ENCODE data around the gene SKP1.

The SKP1 gene

GRCh38 chr5:134174841-134175839 is 1.6 kb downstream of the SKP1 start (continued):
- TF ChIP-seq SCRT1 (tag by site-specific recombination; IDR thresholded peaks at IDR 0.05; ENCODE audit: borderline replicate concordance) (peak; percentile 89), ZNF621 (tag by site-specific recombination; IDR thresholded peaks at IDR 0.05) (no peak)

- Histone ChIP-seq H3K4me1 (ENCODE audit: control insufficient read depth, insufficient read depth, low read length) (peaks cover 10% of the 10 kb centered on the region), H3K9me3 (ENCODE audit: control insufficient read depth, insufficient read depth, low read depth, low read length) (no peaks in the 10 kb centered on the region), H3K4me3 (ENCODE audit: low read depth, low read length) (no peak overlapping the region), H3K36me3 (ENCODE audit: control insufficient read depth in 2 of 2, insufficient read depth in 1 of 2, low read length in 2 of 2) (peaks cover 34 to 63% of the 10 kb centered on the region in 2 experiments), H3K27ac (ENCODE audit: extremely low read depth, low read depth, low read length) (no peak overlapping the region)
- ChIA-PET POLR2A (no interaction called here), CTCF (interaction anchor here (0.9 kb wide), 1 partner anchor 21 kb away, joined by 3 read pairs; no protein-coding TSS in a partner anchor)
- TF ChIP-seq ZNF654 (tag by site-specific recombination; IDR thresholded peaks at IDR 0.05; ENCODE audit: low read depth) (peak; percentile 12; the same call in 1 of the 2 replicates), CTCF (tag by site-specific recombination; IDR thresholded peaks at IDR 0.05) (0 out of 2 replicates have a peak, but pooled peaks have one; percentile 20), BCL11B (tag by site-specific recombination; IDR thresholded peaks at IDR 0.05; ENCODE audit: low read depth) (no peak)
Measured at GRCh38 chr5:134171972-134172371, 4.8 kb downstream of the SKP1 start.

- no peak for TF ChIP-seq ZNF558 (tag by site-specific recombination; IDR thresholded peaks at IDR 0.05)
- TF ChIP-seq, protein P1, sequence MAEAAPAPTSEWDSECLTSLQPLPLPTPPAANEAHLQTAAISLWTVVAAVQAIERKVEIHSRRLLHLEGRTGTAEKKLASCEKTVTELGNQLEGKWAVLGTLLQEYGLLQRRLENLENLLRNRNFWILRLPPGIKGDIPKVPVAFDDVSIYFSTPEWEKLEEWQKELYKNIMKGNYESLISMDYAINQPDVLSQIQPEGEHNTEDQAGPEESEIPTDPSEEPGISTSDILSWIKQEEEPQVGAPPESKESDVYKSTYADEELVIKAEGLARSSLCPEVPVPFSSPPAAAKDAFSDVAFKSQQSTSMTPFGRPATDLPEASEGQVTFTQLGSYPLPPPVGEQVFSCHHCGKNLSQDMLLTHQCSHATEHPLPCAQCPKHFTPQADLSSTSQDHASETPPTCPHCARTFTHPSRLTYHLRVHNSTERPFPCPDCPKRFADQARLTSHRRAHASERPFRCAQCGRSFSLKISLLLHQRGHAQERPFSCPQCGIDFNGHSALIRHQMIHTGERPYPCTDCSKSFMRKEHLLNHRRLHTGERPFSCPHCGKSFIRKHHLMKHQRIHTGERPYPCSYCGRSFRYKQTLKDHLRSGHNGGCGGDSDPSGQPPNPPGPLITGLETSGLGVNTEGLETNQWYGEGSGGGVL (tag by site-specific recombination; IDR thresholded peaks at IDR 0.05) = no peak
- no peak for TF ChIP-seq ZNF132 (tag by site-specific recombination; IDR thresholded peaks at IDR 0.05; ENCODE audit: borderline replicate concordance)
- TF ChIP-seq ZNF138 (tag by site-specific recombination; IDR thresholded peaks at IDR 0.05; ENCODE audit: borderline replicate concordance) = no peak
- peaks cover 90 to 94% of the 10 kb centered on the region in 2 experiments for H3K36me3 ChIP-seq (ENCODE audit: control insufficient read depth in 2 of 2, insufficient read depth in 1 of 2, low read length in 2 of 2)
- no peaks in the 10 kb centered on the region for H3K4me1 ChIP-seq (ENCODE audit: control insufficient read depth, insufficient read depth, low read length)
- ChIA-PET POLR2A (no interaction called here), CTCF (interaction anchor here (0.7 to 2.1 kb wide), 3 partner anchors 17 to 117 kb away, joined by 4 to 9 read pairs (median 5); no protein-coding TSS in a partner anchor)
- no peaks in the 10 kb centered on the region for H3K9me3 ChIP-seq (ENCODE audit: control insufficient read depth, insufficient read depth, low read depth, low read length)
- no peak overlapping the region for H3K27ac ChIP-seq (ENCODE audit: extremely low read depth, low read depth, low read length)
- no peak overlapping the region for H3K4me3 ChIP-seq (ENCODE audit: low read depth, low read length)
Measured at GRCh38 chr5:134162592-134162991, 14.2 kb downstream of the SKP1 start.

DNA sequence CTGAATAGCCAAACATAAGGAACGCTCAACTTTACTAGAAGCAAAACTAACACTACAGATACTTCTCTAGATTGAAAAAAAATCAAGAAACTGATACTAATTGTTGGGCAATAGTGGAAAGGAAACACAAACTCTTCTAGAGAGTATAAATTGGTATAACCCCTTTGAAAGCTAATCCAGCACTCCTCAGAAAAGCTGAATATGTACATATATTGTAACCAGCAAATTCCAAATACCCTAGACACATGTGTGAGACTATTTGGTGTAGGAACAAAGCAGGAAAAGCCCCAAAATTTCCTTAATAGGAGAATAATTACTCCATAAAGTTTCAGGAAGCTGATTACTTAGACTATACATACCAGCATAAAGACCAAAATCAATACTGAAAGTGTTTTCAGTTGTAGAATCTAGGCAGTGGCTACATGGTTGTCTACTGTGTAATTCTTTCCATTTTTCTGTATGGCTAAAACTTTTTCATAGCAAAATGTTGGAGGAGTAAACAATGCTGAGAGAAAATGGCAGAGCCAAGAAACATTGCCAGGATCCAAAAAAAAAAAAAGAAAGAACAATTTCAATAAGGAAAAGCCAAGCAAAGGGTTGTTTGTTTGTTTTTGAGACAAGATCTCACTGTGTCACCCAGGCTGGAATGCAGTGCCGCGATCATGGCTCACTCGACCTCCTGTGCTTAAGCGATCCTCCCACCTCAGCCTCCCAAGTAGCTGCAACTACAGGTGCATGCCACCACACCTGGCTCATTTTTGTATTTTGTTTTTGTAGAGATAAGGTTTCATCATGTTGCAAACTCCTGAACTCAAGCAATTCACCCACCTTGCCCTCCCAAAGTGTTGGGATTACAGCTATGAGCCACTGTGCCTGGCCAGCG is 15.0 kb downstream of the SKP1 start:
- Histone ChIP-seq H3K27ac (ENCODE audit: extremely low read depth, low read depth, low read length) (no peak overlapping the region), H3K9me3 (ENCODE audit: control insufficient read depth, insufficient read depth, low read depth, low read length) (no peaks in the 10 kb centered on the region), H3K4me1 (ENCODE audit: control insufficient read depth, insufficient read depth, low read length) (no peaks in the 10 kb centered on the region), H3K36me3 (ENCODE audit: control insufficient read depth in 2 of 2, insufficient read depth in 1 of 2, low read length in 2 of 2) (peaks cover 84 to 91% of the 10 kb centered on the region in 2 experiments), H3K4me3 (ENCODE audit: low read depth, low read length) (no peak overlapping the region)
- CTCF ChIA-PET = interaction anchor here (0.5 to 2.1 kb wide), 8 partner anchors 9 to 140 kb away, joined by 3 to 9 read pairs (median 4); no protein-coding TSS in a partner anchor
- POLR2A ChIA-PET = interaction anchor here (0.6 kb wide), 1 partner anchor 65 kb away, joined by 3 read pairs; no protein-coding TSS in a partner anchor
- TF ChIP-seq ZBTB1 (tag by site-specific recombination; IDR thresholded peaks at IDR 0.05) = no peak
- no peak for TF ChIP-seq ZNF112 (tag by site-specific recombination; IDR thresholded peaks at IDR 0.05)
- no peak for TF ChIP-seq ZNF692 (tag by site-specific recombination; IDR thresholded peaks at IDR 0.05)
- TF ChIP-seq ZNF76 (tag by site-specific recombination; IDR thresholded peaks at IDR 0.05; ENCODE audit: borderline replicate concordance, low read depth) = no peak
- TF ChIP-seq HOXA7 (CRISPR knock-in tag; IDR thresholded peaks at IDR 0.05; ENCODE audit: borderline replicate concordance) = no peak
- TF ChIP-seq MZF1 (tag by site-specific recombination; IDR thresholded peaks at IDR 0.05; ENCODE audit: borderline replicate concordance) = no peak
- no peak for TF ChIP-seq ZXDB (tag by site-specific recombination; IDR thresholded peaks at IDR 0.05)
- no peak for TF ChIP-seq ZNF768 (tag by site-specific recombination; IDR thresholded peaks at IDR 0.05)
- TF ChIP-seq ZBTB26 (tag by site-specific recombination; optimal IDR thresholded peaks at IDR 0.05) = no peak

Measured in HEK293 (cell line).